Neural progenitor cell (in vitro differentiated cells): ENCODE data around the gene RERG. TPM values are rescaled to one million over a fixed set of nuclear protein-coding genes. Genes with fewer than 3 reads are reported as not detected.

Source experiments
- DNase-seq: peaks from one replicate; pipeline ENCODE4 v3.0.0-alpha.2; 2016; ENCODE audit warnings: low spot score
- H2AFZ ChIP-seq: fragments of 200-600 bp; sonication (generic); replicated peaks from 2 replicates; pipeline ENCODE4 v1.6.1; 2016; ENCODE audit warnings: antibody characterized with exemption
- H3F3A ChIP-seq: fragments of 200-600 bp; sonication (generic); 2 replicates; pipeline ENCODE4 v1.6.1; 2016; ENCODE audit warnings: antibody characterized with exemption, low read depth
- H3K27ac ChIP-seq: fragments of 200-600 bp; sonication (generic); 2 replicates; pipeline ENCODE4 v1.5.1; 2016; ENCODE audit warnings: mild to moderate bottlenecking
- H3K27me3 ChIP-seq: fragments of 200-600 bp; sonication (generic); 2 replicates; pipeline ENCODE4 v1.6.1; 2016; ENCODE audit warnings: mild to moderate bottlenecking, moderate library complexity
- H3K36me3 ChIP-seq: fragments of 200-600 bp; sonication (generic); 2 replicates; pipeline ENCODE4 v1.5.1; 2016
- H3K4me1 ChIP-seq: fragments of 200-600 bp; sonication (generic); 2 replicates; pipeline ENCODE4 v1.6.1; 2016; ENCODE audit warnings: mixed run types
- H3K4me2 ChIP-seq: fragments of 200-600 bp; sonication (generic); 2 replicates; pipeline ENCODE4 v1.6.1; 2016
- H3K4me3 ChIP-seq: fragments of 200-600 bp; sonication (generic); 2 replicates; pipeline ENCODE4 v1.5.1; 2016
- H3K79me2 ChIP-seq: fragments of 200-600 bp; sonication (generic); 2 replicates; pipeline ENCODE4 v1.6.1; 2016; ENCODE audit warnings: low read depth
- H3K9ac ChIP-seq: fragments of 200-600 bp; sonication (generic); 2 replicates; pipeline ENCODE4 v1.6.1; 2016
- H3K9me3 ChIP-seq: fragments of 200-600 bp; sonication (generic); 2 replicates; pipeline ENCODE4 v1.5.1; 2016; ENCODE audit warnings: low read depth
- H4K20me1 ChIP-seq: fragments of 200-600 bp; sonication (generic); 2 replicates; pipeline ENCODE4 v1.6.1; 2016; ENCODE audit warnings: low read depth
- H3K27ac Mint-ChIP-seq: 3 replicates; pipeline ENCODE4 v1.8.0; 2021; ENCODE audit warnings: mixed read lengths
- H3K27me3 Mint-ChIP-seq: 2 replicates; pipeline ENCODE4 v1.8.0; 2022; ENCODE audit warnings: low read depth, mild to moderate bottlenecking, inconsistent platforms, moderate library complexity, mixed read lengths; ENCODE audit not compliant: insufficient read depth
- H3K36me3 Mint-ChIP-seq: 3 replicates; pipeline ENCODE4 v1.8.0; 2021; ENCODE audit warnings: mixed read lengths
- H3K4me1 Mint-ChIP-seq: 3 replicates; pipeline ENCODE4 v1.8.0; 2021; ENCODE audit warnings: mixed read lengths
- H3K4me3 Mint-ChIP-seq: 3 replicates; pipeline ENCODE4 v1.8.0; 2021; ENCODE audit warnings: mild to moderate bottlenecking, moderate library complexity, mixed read lengths
- H3K9me3 Mint-ChIP-seq: 3 replicates; pipeline ENCODE4 v1.8.0; 2020; ENCODE audit warnings: mixed read lengths
- EZH2 ChIP-seq: fragments of 200-600 bp; sonication (generic); IDR thresholded peaks from 2 replicates; pipeline ENCODE4 v1.6.1; 2017; ENCODE audit warnings: antibody characterized with exemption, mild to moderate bottlenecking, moderate library complexity
- EZH2phosphoT487 ChIP-seq: fragments of 200-600 bp; sonication (generic); IDR thresholded peaks from 2 replicates; pipeline ENCODE4 v1.6.1; 2017; ENCODE audit warnings: antibody characterized with exemption
- total RNA-seq: library from RNA; depleted of rRNA; stranded (reverse); fragments of >200 nt; gene quantifications from 2 replicates; pipeline ENCODE4 v1.2.3, GENCODE V29; 2015; ENCODE audit warnings: low replicate concordance
- TF ChIP-seq, protein P1 (sequence below): fragments of 200-600 bp; sonication (generic); IDR thresholded peaks from 2 replicates; pipeline ENCODE4 v1.5.1; 2017; ENCODE audit warnings: antibody characterized with exemption, mild to moderate bottlenecking

The RERG gene
- total RNA-seq, 1 donor from 2014 or later, result 0.06 TPM

DNA sequence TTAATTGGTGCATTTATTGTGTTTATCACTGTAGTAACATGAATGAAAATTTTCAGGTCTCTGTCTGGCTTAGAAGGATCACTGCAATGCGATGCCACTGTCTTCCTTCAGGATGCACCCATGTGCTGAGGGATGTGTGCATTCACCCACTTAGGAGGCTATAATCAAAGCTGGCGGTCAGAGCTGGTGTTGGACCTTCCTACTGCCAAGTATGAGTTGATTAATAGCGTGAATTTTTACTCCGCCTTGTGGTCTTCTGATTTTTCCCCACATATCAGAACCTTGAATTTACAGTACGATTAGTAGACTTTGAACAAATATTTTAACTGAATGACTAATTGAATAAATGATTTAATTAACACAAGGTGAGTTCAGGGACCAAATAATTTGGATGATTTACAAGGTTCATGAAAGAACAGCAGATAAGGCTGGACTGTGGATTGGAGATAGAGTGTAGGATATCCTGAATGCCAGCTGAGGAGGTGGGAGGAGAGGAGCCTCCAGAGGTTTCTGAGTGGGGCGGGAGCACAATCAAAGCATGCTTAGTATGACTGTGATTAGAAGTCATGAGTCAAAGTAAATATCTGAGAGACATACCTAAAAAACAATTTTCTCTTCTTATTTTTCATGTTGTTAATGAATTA, 50.1 kb downstream of the RERG start:
- no peak overlapping the region for H3K4me2 ChIP-seq
- no peak for TF ChIP-seq EZH2
- TF ChIP-seq, protein P1, sequence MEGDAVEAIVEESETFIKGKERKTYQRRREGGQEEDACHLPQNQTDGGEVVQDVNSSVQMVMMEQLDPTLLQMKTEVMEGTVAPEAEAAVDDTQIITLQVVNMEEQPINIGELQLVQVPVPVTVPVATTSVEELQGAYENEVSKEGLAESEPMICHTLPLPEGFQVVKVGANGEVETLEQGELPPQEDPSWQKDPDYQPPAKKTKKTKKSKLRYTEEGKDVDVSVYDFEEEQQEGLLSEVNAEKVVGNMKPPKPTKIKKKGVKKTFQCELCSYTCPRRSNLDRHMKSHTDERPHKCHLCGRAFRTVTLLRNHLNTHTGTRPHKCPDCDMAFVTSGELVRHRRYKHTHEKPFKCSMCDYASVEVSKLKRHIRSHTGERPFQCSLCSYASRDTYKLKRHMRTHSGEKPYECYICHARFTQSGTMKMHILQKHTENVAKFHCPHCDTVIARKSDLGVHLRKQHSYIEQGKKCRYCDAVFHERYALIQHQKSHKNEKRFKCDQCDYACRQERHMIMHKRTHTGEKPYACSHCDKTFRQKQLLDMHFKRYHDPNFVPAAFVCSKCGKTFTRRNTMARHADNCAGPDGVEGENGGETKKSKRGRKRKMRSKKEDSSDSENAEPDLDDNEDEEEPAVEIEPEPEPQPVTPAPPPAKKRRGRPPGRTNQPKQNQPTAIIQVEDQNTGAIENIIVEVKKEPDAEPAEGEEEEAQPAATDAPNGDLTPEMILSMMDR, result no peak
- no peak for TF ChIP-seq EZH2phosphoT487
- DNase-seq, result no peak
- no peaks in the 10 kb centered on the region for H3K36me3 ChIP-seq
- H3F3A ChIP-seq, result no peaks in the 10 kb centered on the region
- Mint-ChIP-seq H3K9me3 (peaks cover 7% of the 10 kb centered on the region), H3K4me3 (no peak overlapping the region), H3K27ac (no peak overlapping the region), H3K27me3 (peaks cover 8% of the 10 kb centered on the region), H3K4me1 (no peaks in the 10 kb centered on the region), H3K36me3 (no peaks in the 10 kb centered on the region)
- no peak overlapping the region for H3K9ac ChIP-seq
- no peak overlapping the region for H2AFZ ChIP-seq
- H3K79me2 ChIP-seq, result no peaks in the 10 kb centered on the region
- no peaks in the 10 kb centered on the region for H3K9me3 ChIP-seq
- H3K27me3 ChIP-seq, result no peaks in the 10 kb centered on the region
- H4K20me1 ChIP-seq, result no peaks in the 10 kb centered on the region
- no peak overlapping the region for H3K27ac ChIP-seq
- H3K4me3 ChIP-seq, result no peak overlapping the region
- no peaks in the 10 kb centered on the region for H3K4me1 ChIP-seq

DNA sequence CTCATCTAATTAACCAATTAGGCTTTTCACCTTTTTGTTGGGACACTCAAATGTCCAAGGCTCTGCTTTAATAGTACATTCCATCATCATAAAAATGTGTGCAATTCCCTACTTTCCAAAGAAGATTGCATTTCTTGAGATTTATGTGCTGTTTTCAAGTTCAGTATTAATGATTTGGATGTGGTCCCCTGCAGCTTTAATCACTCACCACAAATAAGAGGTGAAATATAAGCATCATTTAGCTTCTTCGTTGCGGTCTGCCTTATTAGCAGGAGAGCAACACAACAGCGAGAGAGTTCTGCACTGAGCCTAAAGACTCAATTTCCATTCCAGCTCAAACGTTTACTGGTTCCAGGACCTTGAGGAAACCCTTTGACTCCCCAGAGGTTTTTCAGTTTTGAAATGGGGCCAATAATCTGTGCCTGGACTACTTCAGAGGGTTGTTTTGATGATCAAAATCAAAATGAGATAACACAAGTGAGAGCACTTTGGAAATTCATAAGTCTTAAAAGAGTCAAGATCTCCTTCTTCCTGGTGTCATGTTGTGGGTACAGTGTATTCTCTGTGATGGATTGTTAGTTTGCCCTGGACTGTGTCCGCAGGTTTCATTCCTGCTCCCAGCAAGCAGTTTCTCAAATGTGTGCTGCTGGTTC, 53.1 kb downstream of the RERG start:
- H3K36me3 ChIP-seq, result no peaks in the 10 kb centered on the region
- Mint-ChIP-seq H3K4me3 (no peak overlapping the region), H3K36me3 (no peaks in the 10 kb centered on the region), H3K4me1 (peaks cover 4% of the 10 kb centered on the region), H3K27ac (no peak overlapping the region), H3K27me3 (peaks cover 6% of the 10 kb centered on the region), H3K9me3 (peaks cover 6% of the 10 kb centered on the region)
- H3K27ac ChIP-seq, result no peak overlapping the region
- no peaks in the 10 kb centered on the region for H3K9me3 ChIP-seq
- no peak overlapping the region for H3K4me2 ChIP-seq
- no peaks in the 10 kb centered on the region for H4K20me1 ChIP-seq
- no peaks in the 10 kb centered on the region for H3K79me2 ChIP-seq
- H3K4me1 ChIP-seq, result no peaks in the 10 kb centered on the region
- no peak overlapping the region for H3K9ac ChIP-seq
- H3F3A ChIP-seq, result no peaks in the 10 kb centered on the region
- H3K4me3 ChIP-seq, result no peak overlapping the region
- no peak for DNase-seq
- TF ChIP-seq EZH2 (no peak), EZH2phosphoT487 (no peak)
- TF ChIP-seq, protein P1, result no peak
- H3K27me3 ChIP-seq, result no peaks in the 10 kb centered on the region
- no peak overlapping the region for H2AFZ ChIP-seq

DNA sequence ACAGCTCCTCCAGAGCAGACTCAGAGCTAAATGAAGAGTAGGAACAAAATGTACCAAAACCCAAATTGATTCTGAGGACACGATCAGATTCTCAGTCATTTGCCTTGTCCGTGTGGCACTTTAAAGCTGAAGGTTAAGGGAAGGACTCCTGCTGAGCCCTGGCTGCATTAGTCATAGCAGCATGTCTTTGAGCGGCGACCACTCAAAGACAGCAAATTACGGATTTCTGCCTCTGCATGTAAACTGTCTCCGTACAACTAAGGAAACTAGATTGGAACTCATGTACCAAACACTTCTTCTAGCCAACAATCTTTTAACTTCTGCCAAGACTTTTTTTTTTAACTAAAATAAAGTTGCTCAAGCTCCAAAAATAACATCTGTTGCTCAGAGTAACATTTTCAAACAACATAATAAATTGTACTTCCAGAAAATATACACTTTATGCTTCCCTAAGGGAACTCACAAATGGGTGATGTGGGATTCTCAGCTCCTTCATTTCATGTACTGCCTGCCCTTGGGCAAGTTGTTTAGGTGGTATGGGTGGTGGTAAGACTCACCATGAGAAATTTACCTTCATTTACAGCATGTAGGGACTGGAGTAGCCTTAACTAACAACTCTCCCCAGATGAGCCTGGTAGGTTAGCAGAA, 56.1 kb downstream of the RERG start:
- H3F3A ChIP-seq, result no peaks in the 10 kb centered on the region
- Mint-ChIP-seq H3K9me3 (no peaks in the 10 kb centered on the region), H3K36me3 (no peaks in the 10 kb centered on the region), H3K27me3 (peaks cover 6% of the 10 kb centered on the region), H3K4me1 (peaks cover 4% of the 10 kb centered on the region), H3K27ac (no peak overlapping the region), H3K4me3 (no peak overlapping the region)
- no peak overlapping the region for H2AFZ ChIP-seq
- H3K9ac ChIP-seq, result no peak overlapping the region
- H3K36me3 ChIP-seq, result no peaks in the 10 kb centered on the region
- H3K4me1 ChIP-seq, result no peaks in the 10 kb centered on the region
- H3K27me3 ChIP-seq, result no peaks in the 10 kb centered on the region
- H3K9me3 ChIP-seq, result no peaks in the 10 kb centered on the region
- TF ChIP-seq, protein P1, result no peak
- TF ChIP-seq EZH2, result no peak
- TF ChIP-seq EZH2phosphoT487, result no peak
- H3K4me2 ChIP-seq, result no peak overlapping the region
- no peaks in the 10 kb centered on the region for H3K79me2 ChIP-seq
- no peaks in the 10 kb centered on the region for H4K20me1 ChIP-seq
- DNase-seq, result no peak
- no peak overlapping the region for H3K4me3 ChIP-seq
- no peak overlapping the region for H3K27ac ChIP-seq
